CD4-positive, alpha-beta T cell (primary cell): ENCODE measurements around the gene FRS3. TPM values are rescaled to one million over a fixed set of nuclear protein-coding genes. Genes with fewer than 3 reads are reported as not detected.

ENCODE experiments used
- ATAC-seq: fragments of 200-7000 bp; cut with Tn5 transposase; one replicate; pipeline ENCODE4 v1.10.0; 2022; ENCODE audit warnings: mild to moderate bottlenecking; ENCODE audit not compliant: poor library complexity
- CTCF ChIA-PET: fragments of 350-600 bp; sonication (Branson Sonifier 250); formaldehyde crosslinking; loops from one replicate; lab custom pipeline; 2021; ENCODE audit warnings: antibody characterized with exemption, inconsistent platforms; lab: Charles Lee
- POLR2A ChIA-PET: fragments of 350-600 bp; sonication (Branson Sonifier 250); formaldehyde crosslinking; loops from one replicate; lab custom pipeline; 2021; ENCODE audit warnings: antibody characterized with exemption, inconsistent platforms; lab: Charles Lee
- DNase-seq, 14 experiments: peaks; one replicate each; pipeline ENCODE4 v3.0.0-alpha.2; 2013 to 2020; ENCODE audit warnings: mixed read lengths in 2 of 14
- H3K27ac ChIP-seq, 2 donors: one replicate each; pipeline versions ENCODE4 v1.5.1 to v1.7.0; 2013; ENCODE audit warnings: low read length in 2 of 2, low read depth in 1 of 2, mild to moderate bottlenecking in 1 of 2
- H3K27me3 ChIP-seq, 2 experiments: 1 replicate in 1 of 2; 2 replicates in 1 of 2; pipeline versions ENCODE4 v1.6.1 to v1.7.0; 2013; ENCODE audit warnings: low read length in 2 of 2, control low read depth in 1 of 2, mild to moderate bottlenecking in 1 of 2, moderate library complexity in 1 of 2; ENCODE audit not compliant: insufficient read depth in 2 of 2, control insufficient read depth in 1 of 2
- H3K36me3 ChIP-seq: one replicate; pipeline ENCODE4 v1.6.1; 2013; ENCODE audit warnings: low read length, control low read depth; ENCODE audit not compliant: insufficient read depth
- H3K4me1 ChIP-seq: one replicate; pipeline ENCODE4 v1.6.1; 2013; ENCODE audit warnings: low read length, control low read depth; ENCODE audit not compliant: insufficient read depth
- H3K4me3 ChIP-seq: one replicate; pipeline ENCODE4 v1.5.1; 2013; ENCODE audit warnings: mild to moderate bottlenecking, low read length, moderate library complexity
- H3K9me3 ChIP-seq, 2 experiments: 1 replicate in 1 of 2; 2 replicates in 1 of 2; pipeline versions ENCODE4 v1.6.1 to v1.7.0; 2013; ENCODE audit warnings: low read length in 2 of 2, mild to moderate bottlenecking in 2 of 2, control low read depth in 1 of 2, moderate library complexity in 1 of 2; ENCODE audit not compliant: control insufficient read depth in 1 of 2, insufficient read depth in 1 of 2
- H3K27ac Mint-ChIP-seq: one replicate; pipeline ENCODE4 v1.8.0; 2020; ENCODE audit warnings: mixed read lengths
- H3K27me3 Mint-ChIP-seq: one replicate; pipeline ENCODE4 v1.8.0; 2021; ENCODE audit warnings: mixed read lengths
- H3K36me3 Mint-ChIP-seq: one replicate; pipeline ENCODE4 v1.8.0; 2021; ENCODE audit warnings: low read depth, mixed read lengths
- H3K4me1 Mint-ChIP-seq: one replicate; pipeline ENCODE4 v1.8.0; 2021; ENCODE audit warnings: low read depth, mixed read lengths
- H3K4me3 Mint-ChIP-seq: one replicate; pipeline ENCODE4 v1.8.0; 2020; ENCODE audit warnings: mild to moderate bottlenecking, mixed read lengths
- H3K9me3 Mint-ChIP-seq: one replicate; pipeline ENCODE4 v1.8.0; 2020; ENCODE audit warnings: mixed read lengths
- CTCF ChIP-seq: fragments of 200-600 bp; IDR thresholded peaks from one replicate; pipeline ENCODE4 v1.8.0; 2022; ENCODE audit warnings: antibody characterized with exemption, mild to moderate bottlenecking
- intact Hi-C, 2 experiments: fragments of 100-400 bp; cut with DNase I in 1 of 2; cut with micrococcal nuclease in 1 of 2; formaldehyde crosslinking; loops; one replicate each; pipeline versions ENCODE4 v1.15.1 to v1.9.0; 2023 to 2025; cut with DNase I, micrococcal nuclease
- total RNA-seq, 174 experiments: library from RNA in 2 of 174; stranded (reverse) in 2 of 174; gene quantifications; one replicate each; pipeline ENCODE4 v1.2.3 and lab custom pipeline; 2021 to 2026

FRS3 gene
- total RNA-seq, 2 experiments from 2014 or later = 4.6 to 5.4 TPM

GRCh38 chr6:41722969-41723529 is 56.7 kb downstream of the FRS3 start:
- no peak overlapping the region for H3K27ac ChIP-seq
- ATAC-seq = no peak
- POLR2A ChIA-PET = no interaction called here
- no peak overlapping the region for H3K4me3 Mint-ChIP-seq
- intact Hi-C loops = no loop called here
- no peak for DNase-seq
- no peaks in the 10 kb centered on the region for H3K9me3 ChIP-seq
- H3K4me3 ChIP-seq = no peak overlapping the region
- peaks cover 5% of the 10 kb centered on the region for H3K36me3 ChIP-seq
- H3K27ac Mint-ChIP-seq = no peak overlapping the region
- no peaks in the 10 kb centered on the region for H3K27me3 ChIP-seq
- CTCF ChIA-PET = no interaction called here
- H3K36me3 Mint-ChIP-seq = no peaks in the 10 kb centered on the region
- H3K27me3 Mint-ChIP-seq = no peaks in the 10 kb centered on the region
- no peaks in the 10 kb centered on the region for H3K9me3 Mint-ChIP-seq
- peaks cover 7% of the 10 kb centered on the region for H3K4me1 Mint-ChIP-seq
- TF ChIP-seq CTCF = no peak
- H3K4me1 ChIP-seq = peaks cover 40% of the 10 kb centered on the region

- peaks cover 8% of the 10 kb centered on the region for H3K4me1 Mint-ChIP-seq
- no peak overlapping the region for H3K27ac Mint-ChIP-seq
Measured at GRCh38 chr6:41721414-41721813, 58.3 kb downstream of the FRS3 start.

GRCh38 chr6:41720783-41721182 is 58.9 kb downstream of the FRS3 start:
- Mint-ChIP-seq H3K27ac (no peak overlapping the region), H3K27me3 (no peaks in the 10 kb centered on the region), H3K4me1 (peaks cover 15% of the 10 kb centered on the region), H3K9me3 (no peaks in the 10 kb centered on the region), H3K4me3 (no peak overlapping the region), H3K36me3 (no peaks in the 10 kb centered on the region)
- no peak for TF ChIP-seq CTCF
- Histone ChIP-seq H3K27ac (no peak overlapping the region), H3K36me3 (peaks cover 7% of the 10 kb centered on the region), H3K4me3 (no peak overlapping the region), H3K9me3 (no peaks in the 10 kb centered on the region), H3K4me1 (peaks cover 26% of the 10 kb centered on the region), H3K27me3 (no peaks in the 10 kb centered on the region)
- POLR2A ChIA-PET = no interaction called here
- ATAC-seq (no peak), DNase-seq (no peak)
- CTCF ChIA-PET = no interaction called here
- intact Hi-C loops = no loop called here

More at GRCh38 chr6:41721414-41721813, 58.3 kb downstream of the FRS3 start:
- Histone ChIP-seq H3K27me3 (no peaks in the 10 kb centered on the region), H3K27ac (no peak overlapping the region), H3K9me3 (no peaks in the 10 kb centered on the region), H3K4me3 (no peak overlapping the region), H3K36me3 (peaks cover 7% of the 10 kb centered on the region), H3K4me1 (peaks cover 24% of the 10 kb centered on the region)
- H3K4me3 Mint-ChIP-seq = no peak overlapping the region
- no peak for TF ChIP-seq CTCF
- CTCF ChIA-PET = no interaction called here
- no peaks in the 10 kb centered on the region for H3K9me3 Mint-ChIP-seq
- H3K36me3 Mint-ChIP-seq = no peaks in the 10 kb centered on the region
- no peak for DNase-seq
- POLR2A ChIA-PET = no interaction called here
- intact Hi-C loops = no loop called here
- no peak for ATAC-seq
- no peaks in the 10 kb centered on the region for H3K27me3 Mint-ChIP-seq
